ENCODE measurements around the gene TSACC. TPM values are rescaled to one million over a fixed set of nuclear protein-coding genes. Genes with fewer than 3 reads are reported as not detected.
"Not testable (repeated sequence)": the region's sequence is repeated elsewhere in the genome, so short reads cannot be mapped to it uniquely, and the experiment has no call there.

Gene TSACC
- total RNA-seq, 4 donors from 2014 or later = 1.2 to 8.3 TPM; not detected in 2

DNA sequence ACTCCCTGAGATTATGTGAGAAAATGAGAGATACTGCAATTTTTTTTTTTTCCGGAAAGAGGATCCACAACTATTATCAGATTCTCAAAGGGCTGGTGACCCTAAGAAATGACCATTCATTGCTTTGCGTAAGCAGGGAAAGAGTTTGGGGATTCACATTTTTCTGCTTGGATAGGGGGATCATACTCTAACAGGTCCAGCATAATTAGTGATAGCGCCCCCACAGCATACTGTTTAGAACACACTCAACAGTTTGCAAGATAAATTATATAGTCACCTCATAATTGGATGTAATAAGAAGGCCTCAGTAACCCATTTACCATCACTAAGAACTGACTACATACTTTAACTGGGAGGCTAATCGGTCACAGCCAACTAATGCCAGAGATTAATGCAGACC is 2.1 kb upstream of the TSACC start:
- Histone ChIP-seq H3K4me1 (peaks cover 10 to 13% of the 10 kb centered on the region in 2 donors), H3K4me3 (replicated peaks in 1 of 3) (no peak overlapping the region), H3K27ac (no peak overlapping the region), H3K36me3 (peaks cover 23 to 35% of the 10 kb centered on the region in 2 donors), H3K27me3 (no peaks in the 10 kb centered on the region), H3K9me3 (no peaks in the 10 kb centered on the region)
- 81 to 92% methylated on average over 4 of the region's 4 CpGs for WGBS, 2 donors
- TF ChIP-seq, protein P1, sequence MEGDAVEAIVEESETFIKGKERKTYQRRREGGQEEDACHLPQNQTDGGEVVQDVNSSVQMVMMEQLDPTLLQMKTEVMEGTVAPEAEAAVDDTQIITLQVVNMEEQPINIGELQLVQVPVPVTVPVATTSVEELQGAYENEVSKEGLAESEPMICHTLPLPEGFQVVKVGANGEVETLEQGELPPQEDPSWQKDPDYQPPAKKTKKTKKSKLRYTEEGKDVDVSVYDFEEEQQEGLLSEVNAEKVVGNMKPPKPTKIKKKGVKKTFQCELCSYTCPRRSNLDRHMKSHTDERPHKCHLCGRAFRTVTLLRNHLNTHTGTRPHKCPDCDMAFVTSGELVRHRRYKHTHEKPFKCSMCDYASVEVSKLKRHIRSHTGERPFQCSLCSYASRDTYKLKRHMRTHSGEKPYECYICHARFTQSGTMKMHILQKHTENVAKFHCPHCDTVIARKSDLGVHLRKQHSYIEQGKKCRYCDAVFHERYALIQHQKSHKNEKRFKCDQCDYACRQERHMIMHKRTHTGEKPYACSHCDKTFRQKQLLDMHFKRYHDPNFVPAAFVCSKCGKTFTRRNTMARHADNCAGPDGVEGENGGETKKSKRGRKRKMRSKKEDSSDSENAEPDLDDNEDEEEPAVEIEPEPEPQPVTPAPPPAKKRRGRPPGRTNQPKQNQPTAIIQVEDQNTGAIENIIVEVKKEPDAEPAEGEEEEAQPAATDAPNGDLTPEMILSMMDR (IDR thresholded peaks at IDR 0.05) = no peak
- no peak for TF ChIP-seq POLR2A (IDR thresholded peaks at IDR 0.05)
- intact Hi-C loops (cut with DNase I) = no loop called here
- DNase-seq = no peak

DNA sequence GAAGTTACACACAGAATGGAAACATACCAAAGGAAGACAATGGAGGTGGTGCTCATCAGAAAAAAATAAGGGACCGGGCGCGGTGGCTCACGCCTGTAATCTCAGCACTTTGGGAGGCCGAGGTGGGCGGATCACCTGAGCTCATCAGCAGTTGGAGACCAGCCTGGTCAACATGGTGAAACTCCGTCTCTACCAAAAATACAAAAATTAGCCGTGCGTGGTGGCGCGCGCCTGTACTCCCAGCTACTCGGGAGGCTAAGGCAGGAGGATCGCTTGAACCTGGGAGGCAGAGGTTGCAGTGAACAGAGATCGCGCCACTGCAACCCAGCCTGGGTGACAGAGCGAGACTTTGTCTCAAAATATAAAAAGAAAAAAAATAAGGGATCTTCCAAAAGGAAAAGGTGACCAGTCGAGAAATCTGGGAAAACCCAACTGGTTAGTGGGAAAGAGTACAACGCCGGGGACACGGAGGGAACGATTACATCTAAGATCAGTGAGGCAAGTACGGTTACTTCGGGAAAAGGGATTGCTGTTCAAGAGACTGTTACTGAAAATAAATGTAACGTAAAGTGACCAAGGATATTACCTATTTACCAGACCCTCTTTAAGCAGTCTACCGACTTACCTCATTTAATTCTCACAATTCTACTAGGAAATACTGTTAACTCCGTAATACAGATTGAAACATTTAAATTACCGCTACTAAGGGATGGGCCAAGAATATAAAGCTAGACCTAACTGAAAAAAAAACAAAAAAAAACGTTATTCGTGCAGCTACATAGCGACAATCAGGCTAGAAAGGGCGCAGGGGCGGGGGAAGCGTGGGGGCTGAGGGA is 1.1 kb upstream of the TSACC start:
- Histone ChIP-seq H3K4me3 (replicated peaks in 1 of 3) (peak overlapping the region; percentile 41 to 76 (median 50)), H3K27me3 (no peaks in the 10 kb centered on the region), H3K9me3 (no peaks in the 10 kb centered on the region), H3K27ac (peak overlapping the region in 2 of 3 donors; percentile 72 to 77), H3K36me3 (peaks cover 22 to 26% of the 10 kb centered on the region in 2 donors), H3K4me1 (peaks cover 10 to 13% of the 10 kb centered on the region in 2 donors)
- intact Hi-C loops (cut with DNase I) = no loop called here
- TF ChIP-seq, protein P1 (IDR thresholded peaks at IDR 0.05) = no peak
- no peak for TF ChIP-seq POLR2A (IDR thresholded peaks at IDR 0.05)
- WGBS, 2 donors = 35 to 42% methylated on average over 34 of the region's 34 CpGs
- no peak for DNase-seq

DNA sequence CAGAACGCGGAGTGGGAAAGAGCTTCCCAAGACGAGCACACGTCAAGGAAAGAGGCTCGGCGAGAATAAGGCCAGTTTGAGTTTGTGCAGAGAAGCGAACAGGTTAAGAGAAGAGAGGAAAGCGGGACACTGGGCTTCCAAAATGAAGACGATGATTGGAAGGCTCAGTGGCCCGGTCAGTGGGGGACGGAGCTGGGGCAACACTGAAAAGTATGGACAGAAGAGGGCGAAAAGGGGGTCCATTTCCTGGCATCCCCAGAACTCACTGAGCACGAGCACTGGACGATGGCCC is 492 bp upstream of the TSACC start:
- no peak for DNase-seq
- Histone ChIP-seq H3K4me3 (replicated peaks in 1 of 3) (peak overlapping the region; percentile 41 to 76 (median 50)), H3K36me3 (peaks cover 18 to 20% of the 10 kb centered on the region in 2 donors), H3K4me1 (peaks cover 10 to 13% of the 10 kb centered on the region in 2 donors), H3K27me3 (no peaks in the 10 kb centered on the region), H3K27ac (peak overlapping the region in 2 of 3 donors; percentile 72 to 77), H3K9me3 (no peaks in the 10 kb centered on the region)
- 0% methylated on average over 14 of the region's 14 CpGs for WGBS, 2 donors
- TF ChIP-seq, protein P1 (IDR thresholded peaks at IDR 0.05) = no peak
- no peak for TF ChIP-seq POLR2A (IDR thresholded peaks at IDR 0.05)
- intact Hi-C loops (cut with DNase I) = no loop called here

DNA sequence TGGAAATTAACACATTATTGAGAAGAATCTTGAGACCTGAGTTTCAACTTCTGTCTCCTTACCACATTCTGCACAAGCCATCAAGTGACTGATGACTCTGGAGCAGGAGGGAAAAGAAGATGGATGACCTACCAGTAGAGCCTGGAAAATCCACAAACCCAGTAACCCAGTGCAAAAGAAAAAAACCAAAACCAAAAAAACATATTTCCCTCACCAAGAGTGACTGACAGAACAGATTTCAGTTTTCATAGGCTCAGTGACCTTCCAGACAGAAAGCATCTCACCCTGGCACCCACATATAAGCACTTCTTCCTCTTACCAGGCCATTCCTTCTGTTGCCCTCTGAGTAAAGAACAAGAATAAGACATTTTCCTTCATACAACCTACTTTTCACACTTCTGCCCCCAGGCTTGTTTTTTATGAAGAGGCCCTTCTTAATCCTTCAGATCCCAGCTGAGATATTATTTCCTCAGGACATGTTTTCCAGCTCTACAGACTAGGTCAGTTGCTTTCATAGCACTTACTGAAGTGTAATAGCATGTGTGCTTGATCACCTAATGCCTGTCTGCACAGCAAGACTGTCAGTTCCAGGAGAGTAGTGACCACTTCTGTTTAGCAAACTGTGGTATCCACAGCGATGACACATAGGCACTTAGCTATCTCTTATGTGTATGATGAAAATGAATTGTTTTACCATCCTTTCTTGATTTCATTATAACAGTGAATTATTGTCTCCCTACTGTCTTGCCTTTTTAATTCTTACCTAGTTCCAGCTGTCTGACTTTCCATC is 4.0 kb downstream of the TSACC start:
- no peaks in the 10 kb centered on the region for H3K27me3 ChIP-seq
- no peaks in the 10 kb centered on the region for H3K4me1 ChIP-seq
- H3K9me3 ChIP-seq = no peaks in the 10 kb centered on the region
- 36 to 53% methylated on average over 1 of the region's 1 CpG for WGBS, 2 donors
- H3K27ac ChIP-seq = no peak overlapping the region
- TF ChIP-seq, protein P1 (IDR thresholded peaks at IDR 0.05) = no peak
- no peak for TF ChIP-seq POLR2A (IDR thresholded peaks at IDR 0.05)
- H3K4me3 ChIP-seq (replicated peaks in 1 of 3) = no peak overlapping the region
- DNase-seq = no peak
- H3K36me3 ChIP-seq = no peaks in the 10 kb centered on the region
- intact Hi-C loops (cut with DNase I) = no loop called here

DNA sequence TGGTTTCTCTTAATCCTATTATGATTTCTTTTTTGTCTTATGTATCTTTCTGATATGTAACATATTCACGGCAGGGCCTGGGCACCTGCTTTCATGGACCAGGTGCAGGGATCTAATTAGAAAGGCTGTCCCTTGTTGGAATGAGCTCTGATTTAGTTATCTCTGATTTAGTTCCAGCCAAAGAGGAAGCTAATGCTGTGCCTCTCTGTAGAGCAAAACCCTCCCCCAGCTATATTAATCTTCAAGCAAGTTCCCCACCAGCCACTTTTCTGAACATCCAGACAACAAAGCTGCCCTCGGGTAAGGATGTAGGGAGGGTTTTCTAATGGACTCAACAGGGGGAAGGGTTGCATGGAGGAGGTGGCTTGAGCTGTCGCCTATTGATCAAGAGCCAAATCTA is 6.1 kb downstream of the TSACC start:
- intact Hi-C loops (cut with DNase I) = no loop called here
- 83 to 92% methylated on average over 3 of the region's 3 CpGs for WGBS, 2 donors

DNA sequence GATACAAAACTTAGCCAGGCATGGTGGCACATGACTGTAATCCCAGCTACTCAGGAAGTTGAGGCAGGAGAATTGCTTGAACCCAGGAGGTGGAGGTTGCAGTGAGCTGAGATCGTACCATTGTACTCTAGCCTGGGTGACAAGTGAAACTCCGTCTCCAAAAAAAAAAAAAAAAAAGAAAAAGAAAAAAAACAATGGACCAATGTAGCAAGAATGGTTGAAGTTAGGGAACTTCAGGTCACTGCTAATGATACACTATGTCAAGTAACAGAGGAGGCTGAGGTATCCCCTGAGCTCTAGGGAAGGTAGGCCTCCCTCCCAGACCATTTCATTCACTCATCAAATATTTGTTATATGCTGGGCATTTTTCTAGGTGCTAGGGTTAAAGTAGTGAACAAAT is 7.7 kb downstream of the TSACC start:
- H3K36me3 ChIP-seq; H3K27me3 ChIP-seq; H3K27ac ChIP-seq; DNase-seq; intact Hi-C loops (cut with DNase I); H3K9me3 ChIP-seq; H3K4me1 ChIP-seq; H3K4me3 ChIP-seq (replicated peaks in 1 of 3): not testable (repeated sequence)
- WGBS, 2 donors = 83 to 92% methylated on average over 2 of the region's 2 CpGs

More for the DNA sequence above, 6.1 kb downstream of the TSACC start:
- Histone ChIP-seq H3K36me3 (no peaks in the 10 kb centered on the region), H3K4me1 (no peaks in the 10 kb centered on the region), H3K9me3 (no peaks in the 10 kb centered on the region), H3K4me3 (replicated peaks in 1 of 3) (no peak overlapping the region), H3K27ac (no peak overlapping the region), H3K27me3 (no peaks in the 10 kb centered on the region)
- TF ChIP-seq POLR2A (IDR thresholded peaks at IDR 0.05) = no peak
- TF ChIP-seq, protein P1 (IDR thresholded peaks at IDR 0.05) = no peak
- no peak for DNase-seq

Measured in thyroid gland (tissue), 4 donors.